ENCODE measurements around the gene ZNF292.
"Not testable (repeated sequence)": the region's sequence is repeated elsewhere in the genome, so short reads cannot be mapped to it uniquely, and the experiment has no call there.

Gene ZNF292

DNA sequence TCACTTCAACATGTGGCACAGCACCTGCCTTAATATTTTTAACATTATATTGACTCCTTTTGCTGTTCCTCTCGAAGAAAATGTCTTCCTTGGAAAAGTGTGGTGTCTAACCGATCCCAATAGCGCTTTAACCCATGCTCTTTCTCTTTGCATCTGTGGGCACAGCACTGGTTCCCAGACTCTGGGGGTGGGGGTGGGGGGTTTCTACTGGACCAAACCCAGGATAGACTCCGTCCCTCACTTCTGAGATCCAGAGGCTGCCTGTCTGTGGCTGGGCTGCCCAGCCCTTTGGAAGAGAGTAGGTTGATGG lies 3.9 kb upstream of the ZNF292 start:
- no peak for DNase-seq
- TF ChIP-seq GATA1 (IDR thresholded peaks at IDR 0.05; ENCODE audit: low read depth, low read length) (no peak), POLR2A (IDR thresholded peaks at IDR 0.05; ENCODE audit: low read length) (no peak)

DNA sequence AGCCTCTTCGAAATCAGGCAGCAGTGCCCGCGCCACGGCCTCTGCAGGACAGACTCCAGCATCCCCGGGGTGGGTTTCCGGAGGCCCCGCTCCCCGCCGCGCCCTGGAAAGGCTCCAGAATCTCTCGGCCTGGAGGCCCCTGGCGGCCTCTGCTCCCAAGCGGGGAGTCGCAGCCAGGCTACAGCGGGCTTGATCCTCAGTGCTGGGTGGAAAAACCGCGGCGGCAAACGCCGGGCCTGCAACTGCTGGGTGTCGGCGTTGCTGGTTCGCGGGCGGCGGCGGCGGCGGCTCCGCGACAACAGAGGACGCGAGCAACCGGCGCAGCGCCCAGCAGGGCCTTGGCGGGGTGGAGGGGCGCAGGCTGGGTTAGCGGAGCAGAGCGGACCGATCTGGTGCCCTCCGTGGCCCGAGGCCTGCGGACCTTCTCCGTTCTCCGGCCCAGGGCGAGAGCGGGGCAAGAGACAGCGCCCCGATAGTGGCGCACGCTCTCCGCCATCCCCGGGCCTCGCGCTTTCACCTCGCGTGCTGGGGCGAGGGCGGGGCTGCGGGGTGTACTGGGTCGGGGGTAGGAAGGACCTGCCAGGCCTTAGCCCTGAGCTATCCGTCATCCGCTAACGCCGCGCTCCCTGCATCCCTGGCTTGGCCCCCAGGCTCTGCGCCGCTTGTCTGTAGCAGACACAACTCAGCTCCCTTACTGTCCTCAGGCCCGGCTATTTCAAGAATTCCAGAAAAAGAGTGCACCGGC lies 3.4 kb upstream of the ZNF292 start:
- DNase-seq, result peak; percentile 79 to 80
- peak; percentile 48 for TF ChIP-seq POLR2A (IDR thresholded peaks at IDR 0.05; ENCODE audit: low read length)
- TF ChIP-seq GATA1 (IDR thresholded peaks at IDR 0.05; ENCODE audit: low read depth, low read length), result no peak

DNA sequence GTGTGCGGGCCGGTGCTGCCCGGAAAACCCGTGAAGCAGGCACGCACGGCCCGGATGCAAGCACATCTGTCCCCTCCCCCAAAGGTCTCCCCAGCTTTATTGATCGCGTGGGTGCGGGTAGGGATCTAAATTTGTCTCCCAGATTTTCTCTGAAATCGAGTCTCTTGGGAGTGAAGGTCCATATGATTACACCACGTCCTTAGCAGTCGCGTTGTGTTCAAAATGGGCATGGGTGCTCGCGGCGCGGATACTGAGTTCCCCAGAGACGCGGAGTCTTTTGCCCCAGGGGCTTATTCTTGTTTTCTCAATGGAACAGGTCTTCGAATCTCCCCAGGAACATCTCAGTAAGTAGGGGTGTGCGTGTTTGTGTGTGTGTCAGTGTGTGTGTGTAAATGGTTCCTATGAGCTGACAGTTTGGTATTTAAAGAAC lies 2.8 kb upstream of the ZNF292 start:
- no peak for TF ChIP-seq POLR2A (IDR thresholded peaks at IDR 0.05; ENCODE audit: low read length)
- TF ChIP-seq GATA1 (IDR thresholded peaks at IDR 0.05; ENCODE audit: low read depth, low read length), result no peak
- no peak for DNase-seq

DNA sequence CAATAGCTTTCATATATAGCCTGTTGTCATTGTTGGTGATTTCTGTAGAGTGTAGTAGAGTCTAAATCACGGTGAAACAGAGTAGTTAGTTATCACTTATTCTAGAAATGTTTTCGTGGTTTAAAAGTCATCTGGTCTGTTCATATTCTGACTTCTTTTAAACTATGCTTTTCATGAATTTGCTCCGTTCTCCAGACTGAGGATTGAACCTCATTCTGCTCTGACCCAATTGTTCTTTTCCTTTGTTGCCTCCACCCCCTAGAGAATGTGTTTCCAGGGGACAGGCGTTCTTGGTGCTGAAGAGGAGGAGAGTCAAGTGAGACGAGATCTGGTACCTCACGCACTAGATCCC lies 748 bp upstream of the ZNF292 start:
- TF ChIP-seq GATA1 (IDR thresholded peaks at IDR 0.05; ENCODE audit: low read depth, low read length) (no peak), POLR2A (IDR thresholded peaks at IDR 0.05; ENCODE audit: low read length) (no peak)
- DNase-seq, result no peak

DNA sequence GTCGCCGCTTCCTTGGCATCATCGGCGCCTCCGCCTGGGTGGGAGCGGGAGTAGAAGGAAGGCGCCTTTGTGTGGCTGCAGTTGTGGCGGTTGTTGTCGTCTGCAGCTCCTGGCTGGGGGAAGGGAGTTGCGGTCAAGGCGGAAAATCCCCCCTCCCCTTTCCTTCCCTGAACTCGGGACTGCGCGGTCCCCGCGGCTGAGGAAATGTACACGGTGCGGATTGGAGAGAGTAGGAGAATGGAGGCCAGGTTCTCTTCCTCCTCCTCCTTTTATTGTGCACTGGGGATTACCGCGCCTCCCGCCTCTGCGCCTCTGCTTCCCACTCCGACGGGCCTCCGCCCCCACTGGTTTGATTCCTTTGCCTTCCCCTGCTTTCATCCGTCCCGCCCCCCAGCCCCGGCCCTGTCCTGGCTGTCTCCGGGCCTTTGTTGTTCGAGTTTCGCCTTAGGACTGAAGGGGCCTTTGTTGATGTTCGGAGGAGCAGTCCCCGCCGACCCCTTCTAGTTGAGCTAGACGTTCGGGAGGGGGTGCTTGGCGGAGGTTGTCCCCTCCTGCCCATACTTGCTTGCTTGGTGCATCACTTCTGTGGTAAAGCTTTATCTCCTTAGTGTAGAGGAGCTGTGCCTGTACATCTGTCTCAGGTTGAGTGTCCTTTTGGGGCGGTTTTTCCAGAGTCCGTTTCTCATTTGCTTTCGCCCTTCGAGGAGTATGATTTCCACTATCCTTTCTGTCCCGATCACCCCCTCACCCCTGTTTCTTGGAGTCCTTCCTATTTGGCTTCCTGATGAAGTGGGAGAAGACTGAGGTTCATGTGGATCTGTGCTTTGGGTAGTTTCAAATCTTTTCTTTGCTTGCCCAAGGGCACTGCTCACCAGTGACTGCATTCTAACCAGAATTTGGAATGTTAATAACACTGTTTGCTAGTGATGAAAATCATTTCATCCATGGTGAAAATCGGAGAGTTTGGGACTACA lies 764 bp downstream of the ZNF292 start:
- peak; percentile 64 to 68 for DNase-seq
- TF ChIP-seq POLR2A (IDR thresholded peaks at IDR 0.05; ENCODE audit: low read length) (no peak), GATA1 (IDR thresholded peaks at IDR 0.05; ENCODE audit: low read depth, low read length) (no peak)

DNA sequence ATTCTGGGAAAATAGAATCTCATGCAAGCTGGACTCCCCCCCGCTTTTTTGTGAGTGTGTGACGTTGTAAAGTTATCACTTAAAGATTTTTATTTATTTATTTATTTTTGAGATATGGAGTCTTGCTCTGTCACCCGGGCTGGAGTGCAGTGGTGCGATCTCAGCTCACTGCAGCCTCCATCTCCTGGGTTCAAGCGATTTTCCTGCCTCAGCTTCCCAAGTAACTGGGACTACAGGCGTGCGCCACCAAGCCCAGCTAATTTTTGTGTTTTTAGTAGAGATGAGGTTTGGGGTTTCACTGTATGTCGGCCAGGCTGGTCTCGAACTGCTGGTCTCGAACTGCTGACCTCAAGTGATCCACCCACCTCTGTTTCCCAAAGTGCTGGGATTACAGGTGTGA lies 2.2 kb downstream of the ZNF292 start:
- not testable (repeated sequence) for DNase-seq

DNA sequence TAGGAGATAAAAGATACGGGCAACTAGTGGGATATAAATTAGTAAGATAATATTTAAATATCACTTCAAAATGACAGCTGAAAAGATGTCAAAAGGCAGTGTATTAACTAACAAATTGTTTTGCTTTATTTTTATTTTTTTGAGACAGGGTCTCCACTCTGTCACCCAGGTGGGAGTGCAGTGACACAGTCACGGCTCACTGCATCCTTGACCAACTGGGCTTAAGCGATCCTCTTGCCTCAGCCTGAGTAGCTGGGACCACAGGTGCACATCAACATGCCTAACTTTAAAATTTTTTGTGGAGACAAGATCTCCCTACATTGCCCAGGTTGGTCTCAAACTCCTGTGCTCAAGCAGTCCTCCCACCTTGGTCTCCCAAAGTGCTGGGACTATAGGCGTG lies 5.9 kb downstream of the ZNF292 start:
- DNase-seq, result no peak
- TF ChIP-seq POLR2A (IDR thresholded peaks at IDR 0.05; ENCODE audit: low read length) (no peak), GATA1 (IDR thresholded peaks at IDR 0.05; ENCODE audit: low read depth, low read length) (no peak)

DNA sequence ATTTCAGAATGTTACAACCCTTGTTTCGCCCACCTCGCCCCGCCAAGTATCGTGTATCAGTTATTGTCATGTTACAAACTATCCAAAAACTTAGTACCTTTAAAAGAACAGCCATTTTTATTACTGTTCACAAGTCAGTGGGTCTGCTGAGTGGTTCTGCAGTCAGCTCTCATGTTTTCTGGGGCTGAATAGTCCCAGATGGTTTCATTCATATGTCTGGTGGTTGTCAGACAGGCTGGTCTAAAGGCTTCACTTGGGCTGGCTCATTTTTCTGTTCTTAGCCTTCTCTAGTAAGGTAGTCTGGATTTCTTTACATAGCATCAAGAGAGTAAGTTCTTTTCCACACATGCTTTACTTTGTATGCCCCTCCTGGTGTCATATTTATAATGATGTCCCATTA lies 8.6 kb downstream of the ZNF292 start:
- no peak for DNase-seq
- TF ChIP-seq GATA1 (IDR thresholded peaks at IDR 0.05; ENCODE audit: low read depth, low read length) (no peak), POLR2A (IDR thresholded peaks at IDR 0.05; ENCODE audit: low read length) (no peak)

DNA sequence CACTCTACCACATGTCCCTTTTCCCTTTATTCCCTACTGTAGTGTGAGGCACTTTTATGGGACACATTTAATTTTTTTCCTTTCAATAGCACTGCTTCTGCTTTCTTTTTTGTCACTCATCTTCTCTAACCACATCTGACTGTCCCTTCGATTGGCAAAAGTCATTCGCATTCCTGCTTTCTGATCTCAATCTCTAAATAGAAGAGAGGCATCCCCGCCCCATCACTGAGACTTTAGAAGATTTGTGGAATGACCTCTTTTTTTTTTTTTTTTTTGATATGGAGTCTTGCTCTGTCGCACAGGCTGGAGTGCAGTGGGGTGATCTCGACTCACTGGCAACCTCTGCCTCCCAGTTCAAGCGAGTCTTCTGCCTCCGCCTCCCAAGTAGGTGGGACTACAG lies 9.1 kb downstream of the ZNF292 start:
- DNase-seq, result no peak
- TF ChIP-seq POLR2A (IDR thresholded peaks at IDR 0.05; ENCODE audit: low read length), result no peak
- TF ChIP-seq GATA1 (IDR thresholded peaks at IDR 0.05; ENCODE audit: low read depth, low read length), result no peak

DNA sequence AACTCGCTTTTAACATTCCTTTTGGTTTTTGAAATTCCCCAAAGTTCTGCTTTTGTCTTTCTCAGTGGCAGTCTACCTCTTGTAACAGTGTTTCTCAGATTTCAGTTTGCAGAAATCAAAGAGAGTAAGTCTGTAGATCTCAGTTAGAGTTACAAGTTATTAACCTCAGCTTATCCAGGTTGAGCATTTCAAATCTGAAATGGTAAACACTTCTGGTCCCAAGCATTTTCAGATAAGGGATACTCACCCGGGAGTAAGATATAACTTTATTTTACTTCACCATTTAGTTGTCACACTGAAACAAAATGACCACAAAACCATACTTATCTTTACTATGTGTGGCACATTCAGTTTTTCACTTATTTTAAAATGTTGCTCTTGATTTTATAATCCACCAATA lies 9.8 kb downstream of the ZNF292 start:
- DNase-seq, result peak in 1 of 2 experiments; percentile 31
- TF ChIP-seq GATA1 (IDR thresholded peaks at IDR 0.05; ENCODE audit: low read depth, low read length), result no peak
- TF ChIP-seq POLR2A (IDR thresholded peaks at IDR 0.05; ENCODE audit: low read length), result no peak

DNA sequence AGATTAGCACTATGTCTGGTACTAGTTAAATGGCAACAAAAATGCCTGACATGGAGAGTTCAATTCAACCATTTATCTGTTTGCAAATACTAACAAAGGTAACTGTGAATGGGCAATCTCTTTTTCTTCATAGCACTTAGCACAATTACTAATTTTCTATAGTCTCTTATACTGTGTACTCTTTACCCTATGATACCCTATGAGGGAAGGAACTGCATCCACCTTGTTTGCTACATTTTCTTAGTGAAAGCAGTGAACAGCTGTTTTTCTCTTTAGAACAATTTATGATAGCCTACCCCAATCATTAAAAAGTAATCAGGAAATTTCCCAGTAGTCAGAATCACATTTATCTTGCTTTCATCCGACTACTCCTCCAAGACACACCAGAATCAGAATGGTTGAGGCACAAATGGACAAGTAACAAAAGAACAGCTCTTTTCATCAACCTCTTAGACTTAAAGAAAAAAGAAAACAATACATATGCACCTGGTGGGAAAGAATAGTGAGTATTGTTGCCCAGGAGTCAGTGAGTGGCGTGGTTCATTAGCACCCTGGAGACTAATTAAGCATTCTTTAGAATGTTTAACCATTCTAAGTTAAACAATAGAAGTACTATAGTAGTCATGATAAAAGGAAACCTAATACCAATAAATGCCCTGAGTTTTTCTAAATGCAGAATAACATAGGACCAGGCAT lies 16.7 kb downstream of the ZNF292 start:
- TF ChIP-seq POLR2A (IDR thresholded peaks at IDR 0.05; ENCODE audit: low read length), result no peak
- TF ChIP-seq GATA1 (IDR thresholded peaks at IDR 0.05; ENCODE audit: low read depth, low read length), result no peak
- DNase-seq, result no peak

DNA sequence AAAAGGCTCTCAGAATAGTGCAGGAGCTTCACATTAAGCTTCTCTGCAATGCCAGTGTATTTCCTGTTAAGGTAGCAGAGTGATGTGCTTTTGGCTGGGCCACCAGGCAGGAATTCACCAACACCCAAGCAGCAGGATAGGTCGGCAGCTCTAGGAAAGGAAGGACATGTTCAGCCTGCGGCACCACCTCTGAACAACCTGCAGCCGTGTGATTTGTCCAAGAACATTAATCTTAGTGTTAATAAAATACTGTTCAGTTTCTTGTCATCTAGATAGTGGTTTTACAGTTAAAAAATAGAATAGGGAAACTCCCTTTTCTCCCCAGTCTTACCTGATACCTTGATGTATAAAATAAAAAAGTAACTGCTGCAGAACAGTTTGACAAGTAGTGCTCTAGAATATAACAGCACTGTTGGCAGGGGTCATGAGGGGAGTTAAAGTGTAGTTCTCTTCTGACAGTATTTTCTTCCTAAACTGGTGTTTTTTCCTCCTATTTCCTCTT lies 18.8 kb downstream of the ZNF292 start:
- no peak for DNase-seq
- TF ChIP-seq POLR2A (IDR thresholded peaks at IDR 0.05; ENCODE audit: low read length) (no peak), GATA1 (IDR thresholded peaks at IDR 0.05; ENCODE audit: low read depth, low read length) (no peak)

DNA sequence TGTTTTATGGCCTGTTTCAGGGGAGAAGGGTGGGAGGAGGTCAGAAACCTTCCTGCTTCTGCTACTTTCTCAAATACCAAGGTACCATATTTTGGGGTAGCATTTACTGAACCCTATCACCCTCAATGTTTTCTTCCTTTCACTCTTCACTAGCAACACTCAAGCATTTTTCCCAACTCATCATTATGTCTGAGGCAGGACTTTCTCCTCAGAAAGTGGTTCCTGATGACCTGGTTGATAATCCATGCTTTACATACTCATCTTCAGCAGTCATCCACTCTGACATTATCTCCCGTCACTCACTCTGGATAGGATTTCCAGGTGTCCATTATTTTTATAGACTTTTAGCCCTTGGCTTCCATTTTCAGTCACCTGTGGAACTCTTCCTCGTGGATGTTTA lies 21.1 kb downstream of the ZNF292 start:
- no peak for DNase-seq
- TF ChIP-seq GATA1 (IDR thresholded peaks at IDR 0.05; ENCODE audit: low read depth, low read length) (no peak), POLR2A (IDR thresholded peaks at IDR 0.05; ENCODE audit: low read length) (no peak)

DNA sequence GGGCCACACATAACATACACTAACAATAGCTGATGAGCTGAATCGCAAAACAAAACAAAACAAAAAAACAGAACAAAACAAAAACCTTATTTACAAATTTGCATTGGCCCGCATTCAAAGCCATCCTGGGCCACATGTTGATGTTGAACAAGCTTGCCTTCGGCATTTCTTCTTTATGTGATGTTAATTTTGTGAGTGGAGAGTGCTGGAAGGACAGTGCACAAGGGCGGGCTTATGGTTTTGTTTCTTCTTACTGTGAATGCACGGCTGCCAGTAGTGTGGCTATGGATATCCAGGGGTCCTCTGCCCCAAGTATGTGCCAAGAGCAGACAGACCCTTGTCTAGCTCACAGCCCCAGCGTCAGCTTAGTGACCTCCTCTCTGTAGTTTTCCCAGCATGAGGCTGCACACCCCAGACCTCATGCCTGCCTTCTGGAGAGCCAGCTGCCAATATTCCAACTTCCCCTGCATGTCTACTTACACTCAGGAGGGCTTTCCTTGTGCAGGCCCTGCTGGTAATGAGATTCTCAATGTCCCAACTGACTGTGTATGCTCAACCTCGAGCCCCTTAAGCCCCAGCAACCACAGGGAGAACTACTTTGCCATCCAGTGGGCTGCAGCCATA lies 24.9 kb downstream of the ZNF292 start:
- DNase-seq, result no peak
- TF ChIP-seq GATA1 (IDR thresholded peaks at IDR 0.05; ENCODE audit: low read depth, low read length) (no peak), POLR2A (IDR thresholded peaks at IDR 0.05; ENCODE audit: low read length) (no peak)

All from erythroblast (primary cell).